HEK293 (cell line): ENCODE measurements around the gene CLCNKA.
A peak's percentile ranks its signal among the peaks of the same experiment; 100 is the strongest.

ENCODE experiments used
- CTCF ChIP-seq: fragments of 450-650 bp; formaldehyde crosslinking; IDR thresholded peaks from 2 replicates; pipeline ENCODE4 v1.5.1; 2016; ENCODE audit warnings: missing biosample characterization, missing genetic modification characterization
- IKZF3 ChIP-seq: fragments of 450-650 bp; IDR thresholded peaks from 2 replicates; pipeline ENCODE4 v1.5.0; 2018; ENCODE audit warnings: missing biosample characterization, mild to moderate bottlenecking, missing genetic modification characterization, moderate library complexity
- KLF1 ChIP-seq: fragments of 450-650 bp; formaldehyde crosslinking; IDR thresholded peaks from 2 replicates; pipeline ENCODE4 v1.5.1; 2016; ENCODE audit warnings: missing biosample characterization, missing genetic modification characterization
- KLF10 ChIP-seq: fragments of 450-650 bp; IDR thresholded peaks from 2 replicates; pipeline ENCODE4 v1.5.1; 2018; ENCODE audit warnings: missing biosample characterization, mild to moderate bottlenecking, missing genetic modification characterization
- KLF17 ChIP-seq: fragments of 450-650 bp; formaldehyde crosslinking; IDR thresholded peaks from 2 replicates; pipeline ENCODE4 v1.5.1; 2016; ENCODE audit warnings: missing biosample characterization, missing genetic modification characterization
- KLF8 ChIP-seq: fragments of 450-650 bp; formaldehyde crosslinking; IDR thresholded peaks from 2 replicates; pipeline ENCODE4 v1.5.1; 2016; ENCODE audit warnings: missing biosample characterization, missing genetic modification characterization
- PRDM4 ChIP-seq: fragments of 450-650 bp; formaldehyde crosslinking; IDR thresholded peaks from 2 replicates; pipeline ENCODE4 v1.5.1; 2017; ENCODE audit warnings: missing biosample characterization, missing genetic modification characterization
- SP2 ChIP-seq: fragments of 450-650 bp; formaldehyde crosslinking; IDR thresholded peaks from 2 replicates; pipeline ENCODE4 v1.5.1; 2016; ENCODE audit warnings: missing biosample characterization, missing genetic modification characterization
- ZBTB10 ChIP-seq: fragments of 450-650 bp; formaldehyde crosslinking; IDR thresholded peaks from 2 replicates; pipeline ENCODE4 v1.5.1; 2016; ENCODE audit warnings: missing biosample characterization, missing genetic modification characterization
- ZBTB20 ChIP-seq: fragments of 450-650 bp; formaldehyde crosslinking; IDR thresholded peaks from 2 replicates; pipeline ENCODE4 v1.5.1; 2016; ENCODE audit warnings: missing biosample characterization, missing genetic modification characterization
- ZBTB26 ChIP-seq: fragments of 450-650 bp; formaldehyde crosslinking; optimal IDR thresholded peaks from 2 replicates; pipeline ENCODE3; 2016; ENCODE audit warnings: missing biosample characterization, mild to moderate bottlenecking, missing genetic modification characterization
- ZBTB48 ChIP-seq: fragments of 450-650 bp; formaldehyde crosslinking; IDR thresholded peaks from 2 replicates; pipeline ENCODE4 v1.5.1; 2016; ENCODE audit warnings: missing biosample characterization, missing genetic modification characterization
- ZBTB49 ChIP-seq: fragments of 450-650 bp; formaldehyde crosslinking; IDR thresholded peaks from 2 replicates; pipeline ENCODE4 v1.5.1; 2016; ENCODE audit warnings: missing biosample characterization, missing genetic modification characterization, low read depth
- ZBTB7A ChIP-seq: fragments of 450-650 bp; formaldehyde crosslinking; IDR thresholded peaks from 2 replicates; pipeline ENCODE4 v1.5.1; 2016; ENCODE audit warnings: low read depth, missing biosample characterization, missing genetic modification characterization
- ZNF138 ChIP-seq: fragments of 450-650 bp; formaldehyde crosslinking; IDR thresholded peaks from 2 replicates; pipeline ENCODE4 v1.5.1; 2016; ENCODE audit warnings: missing biosample characterization, missing genetic modification characterization, borderline replicate concordance
- ZNF157 ChIP-seq: fragments of 450-650 bp; formaldehyde crosslinking; IDR thresholded peaks from 2 replicates; pipeline ENCODE4 v1.5.1; 2016; ENCODE audit warnings: missing biosample characterization, missing genetic modification characterization
- ZNF19 ChIP-seq: fragments of 450-650 bp; formaldehyde crosslinking; IDR thresholded peaks from 2 replicates; pipeline ENCODE4; 2016; ENCODE audit warnings: missing biosample characterization, missing genetic modification characterization, low read depth
- ZNF266 ChIP-seq: fragments of 450-650 bp; formaldehyde crosslinking; IDR thresholded peaks from 2 replicates; pipeline ENCODE4 v1.5.1; 2016; ENCODE audit warnings: missing biosample characterization, missing genetic modification characterization, low read depth
- ZNF416 ChIP-seq: fragments of 450-650 bp; formaldehyde crosslinking; IDR thresholded peaks from 2 replicates; pipeline ENCODE4 v1.5.1; 2016; ENCODE audit warnings: missing biosample characterization, missing genetic modification characterization
- ZNF423 ChIP-seq: fragments of 450-650 bp; formaldehyde crosslinking; IDR thresholded peaks from 2 replicates; pipeline ENCODE4 v1.5.1; 2016; ENCODE audit warnings: missing biosample characterization, missing genetic modification characterization
- ZNF560 ChIP-seq: fragments of 450-650 bp; formaldehyde crosslinking; IDR thresholded peaks from 2 replicates; pipeline ENCODE4 v1.5.1; 2017; ENCODE audit warnings: missing biosample characterization, missing genetic modification characterization, borderline replicate concordance
- ZNF571 ChIP-seq: fragments of 450-650 bp; formaldehyde crosslinking; IDR thresholded peaks from 2 replicates; pipeline ENCODE4 v1.5.0; 2017; ENCODE audit warnings: missing biosample characterization, missing genetic modification characterization
- ZNF596 ChIP-seq: fragments of 450-650 bp; IDR thresholded peaks from 2 replicates; pipeline ENCODE4 v1.5.0; 2018; ENCODE audit warnings: missing biosample characterization, mild to moderate bottlenecking, missing genetic modification characterization, moderate library complexity
- ZNF621 ChIP-seq: fragments of 450-650 bp; formaldehyde crosslinking; IDR thresholded peaks from 2 replicates; pipeline ENCODE4 v1.5.1; 2017; ENCODE audit warnings: missing biosample characterization, missing genetic modification characterization
- ZNF677 ChIP-seq: fragments of 450-650 bp; IDR thresholded peaks from 2 replicates; pipeline ENCODE4 v1.5.0; 2018; ENCODE audit warnings: missing biosample characterization, mild to moderate bottlenecking, missing genetic modification characterization, moderate library complexity
- ZNF76 ChIP-seq: fragments of 450-650 bp; formaldehyde crosslinking; IDR thresholded peaks from 2 replicates; pipeline ENCODE4; 2016; ENCODE audit warnings: low read depth, missing biosample characterization, missing genetic modification characterization, borderline replicate concordance
- ZNF785 ChIP-seq: fragments of 450-650 bp; formaldehyde crosslinking; IDR thresholded peaks from 2 replicates; pipeline ENCODE4 v1.5.1; 2016; ENCODE audit warnings: missing biosample characterization, missing genetic modification characterization

CLCNKA gene

GRCh38 chr1:16072616-16073484, 51.0 kb downstream of the CLCNKA start (continued):
- peak; percentile 74 for TF ChIP-seq KLF17 (tag by site-specific recombination)
- no peak for TF ChIP-seq ZNF19 (tag by site-specific recombination)
- TF ChIP-seq ZNF157 (tag by site-specific recombination): no peak
- no peak for TF ChIP-seq ZNF416 (tag by site-specific recombination)
- no peak for TF ChIP-seq ZNF596 (tag by site-specific recombination)
- peak; percentile 81 for TF ChIP-seq ZBTB10 (tag by site-specific recombination)
- 0 out of 2 replicates have a peak, but pooled peaks have one; percentile 26 for TF ChIP-seq ZNF76
- peak; percentile 79 for TF ChIP-seq ZBTB20 (tag by site-specific recombination)
- no peak for TF ChIP-seq ZNF138 (tag by site-specific recombination)
- TF ChIP-seq KLF1 (tag by site-specific recombination): peak; percentile 38; the same call in 1 of the 2 replicates
- TF ChIP-seq ZNF677 (tag by site-specific recombination): no peak
- TF ChIP-seq CTCF (tag by site-specific recombination): peak; percentile 70
- 0 out of 2 replicates have a peak, but pooled peaks have one; percentile 41 for TF ChIP-seq ZBTB7A (tag by site-specific recombination)
- TF ChIP-seq ZNF423 (tag by site-specific recombination): 0 out of 2 replicates have a peak, but pooled peaks have one; percentile 16
- no peak for TF ChIP-seq IKZF3 (tag by site-specific recombination)
- TF ChIP-seq KLF10 (tag by site-specific recombination): no peak; the same call in 1 of the 2 replicates
- no peak for TF ChIP-seq ZNF571 (tag by site-specific recombination)
- TF ChIP-seq PRDM4 (tag by site-specific recombination): peak; percentile 19; the same call in 1 of the 2 replicates
- TF ChIP-seq ZBTB26 (tag by site-specific recombination): peak; percentile 63
- TF ChIP-seq ZNF560 (tag by site-specific recombination): no peak
- TF ChIP-seq ZBTB49 (tag by site-specific recombination): no peak
- TF ChIP-seq KLF8: peak; percentile 66; the same call in 1 of the 2 replicates
- no peak for TF ChIP-seq ZNF785 (tag by site-specific recombination)
- TF ChIP-seq ZBTB48 (tag by site-specific recombination): peak; percentile 72
- no peak for TF ChIP-seq ZNF266 (tag by site-specific recombination)
- no peak for TF ChIP-seq ZNF621 (tag by site-specific recombination)
- TF ChIP-seq SP2 (tag by site-specific recombination): peak; percentile 27; the same call in 1 of the 2 replicates
